Measurements from ENCODE around the gene KRTAP2-1. TPM values are rescaled to one million over a fixed set of nuclear protein-coding genes. Genes with fewer than 3 reads are reported as not detected.

The KRTAP2-1 gene
- total and polyA plus RNA-seq, 7 donors = not detected

GRCh38 chr17:40997361-40997760 lies 49.8 kb downstream of the KRTAP2-1 start:
- H3K9me3 ChIP-seq = no peaks in the 10 kb centered on the region
- H3K36me3 ChIP-seq (ENCODE audit: insufficient read depth in 1 of 2, low read depth in 1 of 2) = no peaks in the 10 kb centered on the region
- TF ChIP-seq CTCF (IDR thresholded peaks at IDR 0.05) = no peak
- intact Hi-C loops (cut with DNase I) = no loop called here
- H3K27me3 ChIP-seq (ENCODE audit: insufficient read depth in 3 of 3, low read length in 2 of 3) = peaks cover 0 to 12% (median 5%) of the 10 kb centered on the region in 3 donors
- no peak overlapping the region for H3K4me3 ChIP-seq
- ATAC-seq = no peak
- no peak overlapping the region for H3K27ac ChIP-seq
- 53 to 63% (median 62%) methylated on average over 2 of the region's 2 CpGs for WGBS, 3 donors
- DNase-seq = no peak
- H3K4me1 ChIP-seq = no peaks in the 10 kb centered on the region

- DNase-seq (no peak), ATAC-seq (no peak)
- 82 to 94% (median 90%) methylated on average over 4 of the region's 4 CpGs for WGBS, 3 donors
- TF ChIP-seq CTCF (IDR thresholded peaks at IDR 0.05) = no peak
- Histone ChIP-seq H3K4me1 (no peaks in the 10 kb centered on the region), H3K36me3 (ENCODE audit: insufficient read depth in 1 of 2, low read depth in 1 of 2) (no peaks in the 10 kb centered on the region), H3K27me3 (ENCODE audit: insufficient read depth in 3 of 3, low read length in 2 of 3) (peaks cover 0 to 12% (median 5%) of the 10 kb centered on the region in 3 donors), H3K27ac (no peak overlapping the region), H3K9me3 (no peaks in the 10 kb centered on the region), H3K4me3 (no peak overlapping the region)
- intact Hi-C loops (cut with DNase I) = no loop called here
Measured at GRCh38 chr17:40996829-40997228, 50.3 kb downstream of the KRTAP2-1 start.

Other genes with a start within 250 kb of the KRTAP2-1 start
Only the 30 nearest of the 37 such genes appear.
- not detected for gene KRT12, start 180.1 kb downstream of the KRTAP2-1 start, total RNA-seq
- gene KRT12, start 180.1 kb downstream of the KRTAP2-1 start, polyA plus RNA-seq = not detected
- under 1 TPM in 1 of 4 donors, not detected in 3; 0.21 TPM for gene KRT20, start 162.1 kb downstream of the KRTAP2-1 start, total RNA-seq
- gene KRT20, start 162.1 kb downstream of the KRTAP2-1 start, polyA plus RNA-seq = under 1 TPM in 2 of 3 donors, not detected in 1; 0.08 to 0.35 TPM
- gene KRT23, start 109.7 kb downstream of the KRTAP2-1 start, total RNA-seq = 1 to 10 TPM in 1 of 4 donors, under 1 TPM in 1, not detected in 2; 0.25 to 1.5 TPM
- under 1 TPM in 1 of 3 donors, not detected in 2; 0.03 TPM for gene KRT23, start 109.7 kb downstream of the KRTAP2-1 start, polyA plus RNA-seq
- gene KRT39, start 80.4 kb downstream of the KRTAP2-1 start, total RNA-seq = not detected
- not detected for gene KRT39, start 80.4 kb downstream of the KRTAP2-1 start, polyA plus RNA-seq
- gene KRT40, start 63.0 kb downstream of the KRTAP2-1 start, total RNA-seq = not detected
- not detected for gene KRT40, start 63.0 kb downstream of the KRTAP2-1 start, polyA plus RNA-seq
- not detected for gene KRTAP3-3, start 53.2 kb downstream of the KRTAP2-1 start, total RNA-seq
- not detected for gene KRTAP3-3, start 53.2 kb downstream of the KRTAP2-1 start, polyA plus RNA-seq
- not detected for gene KRTAP3-2, start 47.4 kb downstream of the KRTAP2-1 start, total RNA-seq
- gene KRTAP3-2, start 47.4 kb downstream of the KRTAP2-1 start, polyA plus RNA-seq = not detected
- gene KRTAP3-1, start 38.2 kb downstream of the KRTAP2-1 start, total RNA-seq = not detected
- not detected for gene KRTAP3-1, start 38.2 kb downstream of the KRTAP2-1 start, polyA plus RNA-seq
- not detected for gene KRTAP1-5, start 20.1 kb downstream of the KRTAP2-1 start, total RNA-seq
- gene KRTAP1-5, start 20.1 kb downstream of the KRTAP2-1 start, polyA plus RNA-seq = not detected
- gene KRTAP1-4, start 17.1 kb downstream of the KRTAP2-1 start, total RNA-seq = not detected
- gene KRTAP1-4, start 17.1 kb downstream of the KRTAP2-1 start, polyA plus RNA-seq = not detected
- gene KRTAP1-3, start 12.4 kb downstream of the KRTAP2-1 start, total RNA-seq = not detected
- gene KRTAP1-3, start 12.4 kb downstream of the KRTAP2-1 start, polyA plus RNA-seq = not detected
- not detected for gene KRTAP1-1, start 5.9 kb downstream of the KRTAP2-1 start, total RNA-seq
- gene KRTAP1-1, start 5.9 kb downstream of the KRTAP2-1 start, polyA plus RNA-seq = not detected
- not detected for gene KRTAP2-2, start 7.9 kb upstream of the KRTAP2-1 start, total RNA-seq
- gene KRTAP2-2, start 7.9 kb upstream of the KRTAP2-1 start, polyA plus RNA-seq = not detected
- not detected for gene KRTAP2-3, start 12.8 kb upstream of the KRTAP2-1 start, total RNA-seq
- gene KRTAP2-3, start 12.8 kb upstream of the KRTAP2-1 start, polyA plus RNA-seq = not detected
- gene KRTAP2-4, start 18.6 kb upstream of the KRTAP2-1 start, total RNA-seq = not detected
- not detected for gene KRTAP2-4, start 18.6 kb upstream of the KRTAP2-1 start, polyA plus RNA-seq
- not detected for gene KRTAP4-7, start 36.8 kb upstream of the KRTAP2-1 start, total RNA-seq
- not detected for gene KRTAP4-7, start 36.8 kb upstream of the KRTAP2-1 start, polyA plus RNA-seq
- not detected for gene KRTAP4-8, start 50.8 kb upstream of the KRTAP2-1 start, total RNA-seq
- gene KRTAP4-8, start 50.8 kb upstream of the KRTAP2-1 start, polyA plus RNA-seq = not detected
- gene KRTAP4-16, start 54.9 kb upstream of the KRTAP2-1 start, total RNA-seq = not detected
- gene KRTAP4-16, start 54.9 kb upstream of the KRTAP2-1 start, polyA plus RNA-seq = not detected
- not detected for gene KRTAP4-9, start 58.1 kb upstream of the KRTAP2-1 start, total RNA-seq
- not detected for gene KRTAP4-9, start 58.1 kb upstream of the KRTAP2-1 start, polyA plus RNA-seq
- not detected for gene KRTAP4-11, start 71.1 kb upstream of the KRTAP2-1 start, total RNA-seq
- gene KRTAP4-11, start 71.1 kb upstream of the KRTAP2-1 start, polyA plus RNA-seq = not detected
- not detected for gene KRTAP4-12, start 76.9 kb upstream of the KRTAP2-1 start, total RNA-seq
- gene KRTAP4-12, start 76.9 kb upstream of the KRTAP2-1 start, polyA plus RNA-seq = not detected
- gene KRTAP4-6, start 93.2 kb upstream of the KRTAP2-1 start, total RNA-seq = not detected
- gene KRTAP4-6, start 93.2 kb upstream of the KRTAP2-1 start, polyA plus RNA-seq = not detected
- gene KRTAP4-5, start 102.5 kb upstream of the KRTAP2-1 start, total RNA-seq = not detected
- not detected for gene KRTAP4-5, start 102.5 kb upstream of the KRTAP2-1 start, polyA plus RNA-seq
- gene KRTAP4-4, start 113.4 kb upstream of the KRTAP2-1 start, total RNA-seq = not detected
- gene KRTAP4-4, start 113.4 kb upstream of the KRTAP2-1 start, polyA plus RNA-seq = not detected
- not detected for gene KRTAP4-3, start 120.9 kb upstream of the KRTAP2-1 start, total RNA-seq
- not detected for gene KRTAP4-3, start 120.9 kb upstream of the KRTAP2-1 start, polyA plus RNA-seq
- not detected for gene KRTAP4-2, start 130.9 kb upstream of the KRTAP2-1 start, total RNA-seq
- not detected for gene KRTAP4-2, start 130.9 kb upstream of the KRTAP2-1 start, polyA plus RNA-seq
- not detected for gene KRTAP4-1, start 137.6 kb upstream of the KRTAP2-1 start, total RNA-seq
- not detected for gene KRTAP4-1, start 137.6 kb upstream of the KRTAP2-1 start, polyA plus RNA-seq
- gene KRTAP9-1, start 142.6 kb upstream of the KRTAP2-1 start, total RNA-seq = not detected
- gene KRTAP9-1, start 142.6 kb upstream of the KRTAP2-1 start, polyA plus RNA-seq = not detected
- gene KRTAP9-2, start 179.3 kb upstream of the KRTAP2-1 start, total RNA-seq = not detected
- gene KRTAP9-2, start 179.3 kb upstream of the KRTAP2-1 start, polyA plus RNA-seq = not detected
- gene KRTAP9-3, start 185.1 kb upstream of the KRTAP2-1 start, total RNA-seq = not detected
- gene KRTAP9-3, start 185.1 kb upstream of the KRTAP2-1 start, polyA plus RNA-seq = not detected

Measured in psoas muscle (tissue), 8 donors.